Retinal pigment epithelial cell (primary cell): ENCODE measurements around the gene DGCR2.

Experiments
- DNase-seq: peaks from one replicate; pipeline ENCODE4 v3.0.0-alpha.2; 2010; ENCODE audit warnings: low read depth
- H3K4me3 ChIP-seq: 2 replicates; pipeline ENCODE4 v1.5.1; 2011; ENCODE audit warnings: mild to moderate bottlenecking, low read length, control low read depth, moderate library complexity
- CTCF ChIP-seq: conservative IDR thresholded peaks from 2 replicates; pipeline ENCODE4 v1.5.1; 2011; ENCODE audit warnings: low read depth, low read length, control low read depth, inconsistent platforms

DGCR2 gene

DNA sequence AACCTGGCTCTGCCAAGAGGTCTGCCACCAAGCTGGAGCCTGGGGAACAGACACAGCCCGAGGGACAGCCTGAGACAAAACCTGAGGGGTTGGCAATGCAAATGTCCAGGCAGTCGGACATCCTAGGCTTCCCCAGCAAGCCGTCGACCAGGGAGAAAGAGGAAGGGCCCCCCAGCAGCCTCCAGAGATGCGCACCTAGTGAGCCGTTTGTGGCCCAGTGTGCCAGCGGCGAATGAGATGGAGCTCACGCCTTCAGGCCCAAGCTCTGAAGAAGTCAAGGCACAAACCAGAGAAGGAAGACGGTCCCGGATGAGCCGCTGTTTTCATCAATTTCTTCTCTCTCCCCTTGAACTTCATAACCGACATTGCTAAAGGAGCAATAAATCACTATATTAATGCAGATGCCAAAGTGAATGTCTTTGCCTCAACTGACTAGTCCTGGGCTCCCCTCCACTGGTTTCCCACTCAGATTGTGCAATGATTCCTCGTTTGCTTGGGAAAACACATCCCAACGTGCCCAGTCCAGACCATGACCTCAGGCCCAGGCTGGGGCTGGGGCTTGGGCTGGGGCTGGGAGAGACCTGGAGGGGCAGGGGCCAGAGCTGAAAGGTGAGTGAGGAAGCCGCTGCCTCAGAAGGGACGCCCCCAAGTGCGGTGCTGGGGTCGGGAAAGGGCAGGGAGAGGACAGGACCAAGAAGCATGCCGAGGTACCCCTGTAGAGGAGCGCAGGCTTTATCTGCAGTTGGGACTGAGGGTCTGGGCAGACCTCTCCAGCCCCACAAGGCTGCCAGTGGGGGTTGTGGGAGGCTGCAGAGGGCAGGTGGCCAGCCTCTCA, 3.5 kb upstream of the DGCR2 start:
- TF ChIP-seq CTCF, result no peak
- no peak for DNase-seq
- no peak overlapping the region for H3K4me3 ChIP-seq

- TF ChIP-seq CTCF, result no peak
- DNase-seq, result no peak
- H3K4me3 ChIP-seq, result no peak overlapping the region
These were observed 2.8 kb upstream of the DGCR2 start for GRCh38 chr22:19125011-19125410.

DNA sequence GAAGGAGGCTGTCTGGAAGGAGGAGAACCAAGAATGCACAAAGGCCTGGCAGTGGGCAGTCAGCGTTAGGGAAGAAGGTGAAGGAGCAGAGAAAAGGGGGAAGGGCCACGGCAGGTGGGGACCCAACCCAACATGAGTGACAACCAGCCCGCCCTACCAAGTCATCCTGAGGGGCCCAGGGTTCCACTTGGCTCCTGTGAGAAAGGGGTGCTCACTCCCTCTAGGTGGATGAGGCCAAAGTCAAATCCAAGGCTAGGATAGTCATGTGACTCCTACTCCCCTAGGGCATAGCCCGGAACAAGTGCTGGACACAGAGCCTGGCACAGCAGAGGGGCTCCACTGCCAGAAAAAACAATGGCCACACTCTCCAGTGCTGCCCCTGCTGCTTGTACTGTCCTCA, 2.2 kb upstream of the DGCR2 start:
- DNase-seq, result no peak
- no peak for TF ChIP-seq CTCF
- no peak overlapping the region for H3K4me3 ChIP-seq

DNA sequence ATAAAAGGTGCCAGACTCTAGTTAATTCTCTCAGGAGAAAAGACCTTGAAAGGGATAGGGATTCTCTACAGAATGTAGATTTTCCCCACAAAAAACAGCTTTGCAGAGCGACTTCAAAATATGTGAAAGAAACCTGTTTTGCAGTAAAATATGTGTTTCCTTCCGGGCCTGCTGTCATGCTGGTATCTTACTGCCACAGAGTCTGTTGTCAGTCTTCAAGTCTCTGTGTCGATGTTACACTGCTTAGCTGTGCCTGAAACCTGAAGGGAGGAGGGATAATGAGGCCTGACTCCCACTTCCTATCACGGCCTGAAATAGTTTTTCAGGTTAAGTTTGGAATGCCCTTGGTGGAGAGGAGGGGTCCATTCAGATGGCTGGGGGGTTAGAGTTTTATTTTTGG, 1.7 kb upstream of the DGCR2 start:
- no peak overlapping the region for H3K4me3 ChIP-seq
- DNase-seq, result no peak
- no peak for TF ChIP-seq CTCF

- TF ChIP-seq CTCF, result no peak
- no peak for DNase-seq
- peak overlapping the region; percentile 55 for H3K4me3 ChIP-seq
These were observed 710 bp upstream of the DGCR2 start for GRCh38 chr22:19122752-19123492.

GRCh38 chr22:19121631-19122142, 525 bp downstream of the DGCR2 start:
- H3K4me3 ChIP-seq, result peak overlapping the region; percentile 88
- no peak for DNase-seq
- TF ChIP-seq CTCF, result no peak
